Measurements from ENCODE around the gene THEMIS.

- TF ChIP-seq GATA2 (IDR thresholded peaks at IDR 0.05; ENCODE audit: low read depth, low read length) (no peak), GATA3 (IDR thresholded peaks at IDR 0.05; ENCODE audit: low read depth, low read length) (no peak)
These were observed 162.4 kb downstream of the THEMIS start for GRCh38 chr6:127738423-127738822.
